Globus pallidus (tissue), 1 donor: Measurements from ENCODE around the gene NNAT.

ENCODE experiments used
- DNase-seq: peaks from one replicate; pipeline ENCODE4 v3.0.0-alpha.2; 2015; ENCODE audit warnings: low spot score

The NNAT gene

GRCh38 chr20:37502654-37503053 lies 18.4 kb upstream of the NNAT start:
- DNase-seq, result no peak

GRCh38 chr20:37503256-37503927 lies 17.7 kb upstream of the NNAT start:
- no peak for DNase-seq

- DNase-seq, result no peak
Measured at GRCh38 chr20:37504404-37505096, 16.5 kb upstream of the NNAT start.

- DNase-seq, result no peak
Measured at GRCh38 chr20:37505263-37506151, 15.5 kb upstream of the NNAT start.

GRCh38 chr20:37506152-37506725 lies 14.8 kb upstream of the NNAT start:
- no peak for DNase-seq

GRCh38 chr20:37510226-37510625 lies 10.8 kb upstream of the NNAT start:
- DNase-seq, result no peak

GRCh38 chr20:37511610-37512275 lies 9.3 kb upstream of the NNAT start:
- no peak for DNase-seq

GRCh38 chr20:37513779-37514359 lies 7.2 kb upstream of the NNAT start:
- DNase-seq, result no peak

- DNase-seq, result no peak
Measured at GRCh38 chr20:37515876-37516275, 5.2 kb upstream of the NNAT start.

GRCh38 chr20:37516811-37517750 lies 4.0 kb upstream of the NNAT start:
- no peak for DNase-seq

- DNase-seq, result no peak
Measured at GRCh38 chr20:37518059-37518458, 3.0 kb upstream of the NNAT start.

GRCh38 chr20:37518606-37519507 lies 2.2 kb upstream of the NNAT start:
- peak; percentile 42 for DNase-seq

GRCh38 chr20:37519508-37520418 lies 1.3 kb upstream of the NNAT start:
- no peak for DNase-seq

- no peak for DNase-seq
Measured at GRCh38 chr20:37520419-37520955, 563 bp upstream of the NNAT start.

- DNase-seq, result no peak
Measured at GRCh38 chr20:37522260-37523011, 1.4 kb downstream of the NNAT start.

GRCh38 chr20:37523012-37523391 lies 2.0 kb downstream of the NNAT start:
- no peak for DNase-seq
